ENCODE measurements around the gene STK38L.

DNA sequence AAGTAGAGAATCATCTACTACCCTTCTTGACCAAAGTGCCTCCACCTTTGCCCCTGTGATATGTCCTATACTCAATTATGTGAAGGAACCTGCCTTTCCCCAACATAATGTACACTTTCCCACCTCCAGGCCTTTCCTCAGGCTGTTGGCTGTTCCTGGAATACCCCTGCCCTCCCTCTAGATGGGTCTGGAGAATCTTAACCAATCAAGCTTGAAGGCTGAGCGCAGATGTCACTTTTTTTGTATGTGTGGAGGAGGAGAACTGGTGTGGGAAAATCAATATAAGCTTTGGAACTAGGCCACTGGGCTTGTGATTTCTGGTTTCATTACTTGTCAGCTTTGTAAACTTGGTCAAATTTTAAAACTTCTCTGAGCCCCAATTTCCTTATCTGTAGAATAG is 93.3 kb downstream of the STK38L start:
- TF ChIP-seq, protein P1, sequence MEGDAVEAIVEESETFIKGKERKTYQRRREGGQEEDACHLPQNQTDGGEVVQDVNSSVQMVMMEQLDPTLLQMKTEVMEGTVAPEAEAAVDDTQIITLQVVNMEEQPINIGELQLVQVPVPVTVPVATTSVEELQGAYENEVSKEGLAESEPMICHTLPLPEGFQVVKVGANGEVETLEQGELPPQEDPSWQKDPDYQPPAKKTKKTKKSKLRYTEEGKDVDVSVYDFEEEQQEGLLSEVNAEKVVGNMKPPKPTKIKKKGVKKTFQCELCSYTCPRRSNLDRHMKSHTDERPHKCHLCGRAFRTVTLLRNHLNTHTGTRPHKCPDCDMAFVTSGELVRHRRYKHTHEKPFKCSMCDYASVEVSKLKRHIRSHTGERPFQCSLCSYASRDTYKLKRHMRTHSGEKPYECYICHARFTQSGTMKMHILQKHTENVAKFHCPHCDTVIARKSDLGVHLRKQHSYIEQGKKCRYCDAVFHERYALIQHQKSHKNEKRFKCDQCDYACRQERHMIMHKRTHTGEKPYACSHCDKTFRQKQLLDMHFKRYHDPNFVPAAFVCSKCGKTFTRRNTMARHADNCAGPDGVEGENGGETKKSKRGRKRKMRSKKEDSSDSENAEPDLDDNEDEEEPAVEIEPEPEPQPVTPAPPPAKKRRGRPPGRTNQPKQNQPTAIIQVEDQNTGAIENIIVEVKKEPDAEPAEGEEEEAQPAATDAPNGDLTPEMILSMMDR (IDR thresholded peaks at IDR 0.05), result no peak
- no peak for TF ChIP-seq POLR2AphosphoS5 (IDR thresholded peaks at IDR 0.05)
